ENCODE data around the gene RPL5. TPM values are rescaled to one million over a fixed set of nuclear protein-coding genes. Genes with fewer than 3 reads are reported as not detected.

Gene RPL5
- 1,099 to 1,281 TPM (median 1,185 TPM) in 5 replicates for total RNA-seq (2022; extraction: Qiagen RNA extraction; ENCODE audit: low read depth)

DNA sequence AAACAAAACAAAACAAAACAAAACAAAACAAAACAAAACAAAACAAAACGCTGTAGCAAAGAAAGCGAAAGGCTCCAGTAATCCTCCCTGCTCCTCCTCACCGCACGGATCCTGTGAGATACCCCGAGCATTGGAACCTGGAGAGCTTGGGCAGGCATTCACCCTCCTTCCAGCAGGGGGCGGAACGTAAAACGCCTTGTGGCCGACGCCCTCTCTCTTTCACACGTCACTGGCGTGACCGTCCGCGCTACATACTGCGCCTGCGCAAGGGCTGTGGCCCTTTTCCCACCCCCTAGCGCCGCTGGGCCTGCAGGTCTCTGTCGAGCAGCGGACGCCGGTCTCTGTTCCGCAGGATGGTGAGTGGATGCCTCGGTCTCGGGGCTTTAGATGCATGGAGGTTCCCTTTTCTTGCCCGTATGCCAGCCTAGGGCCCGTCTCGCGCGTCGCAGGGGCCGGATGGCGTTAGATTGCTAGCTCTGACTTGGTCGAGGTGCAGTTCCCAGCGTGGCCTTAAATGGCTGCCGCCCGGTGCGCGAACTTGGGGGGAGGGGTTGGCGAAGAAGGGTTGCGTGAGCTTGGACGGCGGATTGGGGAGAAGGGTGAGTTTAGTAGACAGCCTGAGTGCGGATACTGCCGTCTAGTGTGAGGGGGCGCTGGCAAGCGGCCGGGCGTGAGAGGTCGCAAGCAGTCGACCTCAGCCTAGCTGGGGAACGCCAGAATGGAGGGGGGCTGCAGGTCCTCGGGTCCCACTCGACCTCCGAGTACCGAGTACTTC lies at the start of gene RPL5:
Gene RPL5, plus strand, starts transcription at position 279 of the 775 bp plus-strand sequence. Its CDS starts 75 bp downstream, at position 354.

DNA sequence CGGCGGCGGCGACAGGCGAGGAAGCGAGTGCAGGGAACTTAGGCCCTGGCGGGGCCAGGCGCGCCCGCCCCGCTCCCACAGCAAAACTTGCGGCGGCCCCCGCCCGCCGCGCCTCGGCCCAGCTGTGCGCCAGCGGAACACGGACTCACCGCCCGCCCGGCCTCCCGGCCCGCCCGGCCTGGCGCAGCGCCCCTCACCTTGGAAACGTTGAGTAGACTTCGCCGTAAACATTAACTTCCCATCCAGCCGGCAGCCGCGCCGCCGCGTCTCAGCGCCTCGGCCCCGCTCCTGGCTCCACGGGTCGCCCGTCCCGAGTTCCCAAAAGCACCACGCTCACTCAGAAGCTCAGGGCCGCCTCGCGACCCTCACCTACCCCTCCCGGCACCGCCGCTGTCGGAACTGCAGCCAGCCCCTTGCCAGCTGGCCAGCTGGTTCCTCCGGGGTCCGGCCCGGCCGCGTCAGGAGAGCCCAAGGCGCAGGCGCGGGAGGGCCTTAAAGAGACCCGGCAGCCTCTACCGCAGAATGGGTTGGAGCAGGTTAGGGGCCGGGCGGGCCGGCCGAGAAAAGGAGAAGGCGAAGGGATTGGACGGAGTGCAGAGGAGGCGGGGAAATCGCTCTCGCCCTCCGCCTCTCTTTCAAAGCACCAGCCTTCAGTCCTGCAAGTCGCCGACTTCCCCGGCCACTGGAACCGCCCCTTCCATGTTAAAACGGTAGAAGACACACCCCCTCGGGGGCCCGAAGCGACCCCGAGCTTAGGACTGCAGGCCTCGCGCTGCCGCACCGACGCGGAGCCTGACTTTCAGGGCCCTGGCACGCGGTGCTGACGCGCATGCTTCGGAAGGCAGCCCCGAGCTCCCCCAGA lies 47.0 kb upstream of the RPL5 start, which contains the start of gene EVI5:
Gene EVI5, minus strand, starts transcription at position 470 of the 862 bp plus-strand sequence. CDS start 48,562 bp downstream, outside the sequence.

Other genes starting within 250 kb of the RPL5 start
- gene EVI5, start 46.9 kb upstream of the RPL5 start, total RNA-seq (2022; extraction: Qiagen RNA extraction; ENCODE audit: low read depth) = 5.2 to 7.4 TPM (median 6.6 TPM) in 5 replicates
- gene DIPK1A, start 129.4 kb downstream of the RPL5 start, total RNA-seq (2022; extraction: Qiagen RNA extraction; ENCODE audit: low read depth) = 7.8 to 11.6 TPM (median 9.5 TPM) in 5 replicates
- 11.3 to 15.2 TPM (median 13.8 TPM) in 5 replicates for gene MTF2, start 247.2 kb downstream of the RPL5 start, total RNA-seq (2022; extraction: Qiagen RNA extraction; ENCODE audit: low read depth)

Data from A549 treated with DMSO at 1 μM for 4 hours (cell line).